ENCODE data around the gene LAPTM4A. TPM values are rescaled to one million over a fixed set of nuclear protein-coding genes. Genes with fewer than 3 reads are reported as not detected.
A peak's percentile ranks its signal among the peaks of the same experiment; 100 is the strongest.

Gene LAPTM4A
- total RNA-seq: 60.0 and 63.1 TPM in 2 replicates

- FAIRE-seq (no peak), DNase-seq (ENCODE audit: low read depth) (peak; percentile 99)
- no peaks in the 10 kb centered on the region for H3K27me3 ChIP-seq (ENCODE audit: control insufficient read depth, insufficient read depth, low read length)
- H3K4me3 ChIP-seq (ENCODE audit: low read depth, low read length): peak within 1 kb of the TSS; percentile 87
- no peaks in the 10 kb centered on the region for H3K36me3 ChIP-seq (ENCODE audit: control insufficient read depth, insufficient read depth, low read length)
- no peak for TF ChIP-seq CTCF (IDR thresholded peaks at IDR 0.05; ENCODE audit: insufficient read depth, low read length, severe bottlenecking)
Measured at GRCh38 chr2:20051532-20052228, at the start of gene LAPTM4A. LAPTM4A (minus strand) TSS chr2:20051628; CDS start chr2:20051520, 108 bp downstream.

GRCh38 chr2:20100711-20101110 lies 49.3 kb upstream of the LAPTM4A start:
- no peak for FAIRE-seq

GRCh38 chr2:20099780-20100179 lies 48.4 kb upstream of the LAPTM4A start:
- Histone ChIP-seq H3K4me3 (ENCODE audit: low read depth, low read length) (no peak overlapping the region), H3K36me3 (ENCODE audit: control insufficient read depth, insufficient read depth, low read length) (no peaks in the 10 kb centered on the region), H3K27me3 (ENCODE audit: control insufficient read depth, insufficient read depth, low read length) (no peaks in the 10 kb centered on the region)
- FAIRE-seq (no peak), DNase-seq (ENCODE audit: low read depth) (no peak)
- TF ChIP-seq CTCF (IDR thresholded peaks at IDR 0.05; ENCODE audit: insufficient read depth, low read length, severe bottlenecking): no peak

More at GRCh38 chr2:20100711-20101110, 49.3 kb upstream of the LAPTM4A start:
- Histone ChIP-seq H3K27me3 (ENCODE audit: control insufficient read depth, insufficient read depth, low read length) (no peaks in the 10 kb centered on the region), H3K36me3 (ENCODE audit: control insufficient read depth, insufficient read depth, low read length) (no peaks in the 10 kb centered on the region), H3K4me3 (ENCODE audit: low read depth, low read length) (no peak overlapping the region)
- DNase-seq (ENCODE audit: low read depth): no peak
- no peak for TF ChIP-seq CTCF (IDR thresholded peaks at IDR 0.05; ENCODE audit: insufficient read depth, low read length, severe bottlenecking)

GRCh38 chr2:20097889-20098714 lies 46.7 kb upstream of the LAPTM4A start:
- DNase-seq (ENCODE audit: low read depth) (peak; percentile 76), FAIRE-seq (peak; percentile 72)
- no peaks in the 10 kb centered on the region for H3K36me3 ChIP-seq (ENCODE audit: control insufficient read depth, insufficient read depth, low read length)
- peak; percentile 88 for TF ChIP-seq CTCF (IDR thresholded peaks at IDR 0.05; ENCODE audit: insufficient read depth, low read length, severe bottlenecking)
- no peaks in the 10 kb centered on the region for H3K27me3 ChIP-seq (ENCODE audit: control insufficient read depth, insufficient read depth, low read length)
- H3K4me3 ChIP-seq (ENCODE audit: low read depth, low read length): no peak overlapping the region

- FAIRE-seq: no peak
Measured at GRCh38 chr2:20095469-20095868, 44.0 kb upstream of the LAPTM4A start.

More at GRCh38 chr2:20095469-20095868, 44.0 kb upstream of the LAPTM4A start:
- no peak for TF ChIP-seq CTCF (IDR thresholded peaks at IDR 0.05; ENCODE audit: insufficient read depth, low read length, severe bottlenecking)
- Histone ChIP-seq H3K27me3 (ENCODE audit: control insufficient read depth, insufficient read depth, low read length) (no peaks in the 10 kb centered on the region), H3K36me3 (ENCODE audit: control insufficient read depth, insufficient read depth, low read length) (no peaks in the 10 kb centered on the region), H3K4me3 (ENCODE audit: low read depth, low read length) (no peak overlapping the region)
- DNase-seq (ENCODE audit: low read depth): no peak
